NCI-H226 (cell line): Measurements from ENCODE around the gene ZNF280C.
"Not testable (repeated sequence)": the region's sequence is repeated elsewhere in the genome, so short reads cannot be mapped to it uniquely, and the experiment has no call there.

ENCODE experiments used
- DNase-seq: peaks from one replicate; pipeline ENCODE4 v3.0.0-alpha.2; 2015

ZNF280C gene

GRCh38 chrX:130261296-130261893, 7.3 kb downstream of the ZNF280C start:
- no peak for DNase-seq

GRCh38 chrX:130260316-130260715, 8.4 kb downstream of the ZNF280C start:
- no peak for DNase-seq

- DNase-seq = no peak
Measured at GRCh38 chrX:130253916-130254315, 14.8 kb downstream of the ZNF280C start.

- no peak for DNase-seq
Measured at GRCh38 chrX:130251671-130252070, 17.0 kb downstream of the ZNF280C start.

- no peak for DNase-seq
Measured at GRCh38 chrX:130247996-130248395, 20.7 kb downstream of the ZNF280C start.

- DNase-seq = no peak
Measured at GRCh38 chrX:130246084-130246483, 22.6 kb downstream of the ZNF280C start.

GRCh38 chrX:130245441-130245840, 23.3 kb downstream of the ZNF280C start:
- DNase-seq = peak; percentile 17

GRCh38 chrX:130231184-130231583, 37.5 kb downstream of the ZNF280C start:
- not testable (repeated sequence) for DNase-seq

- DNase-seq = no peak
Measured at GRCh38 chrX:130228871-130229270, 39.8 kb downstream of the ZNF280C start.

- no peak for DNase-seq
Measured at GRCh38 chrX:130224810-130225209, 43.9 kb downstream of the ZNF280C start.

GRCh38 chrX:130216320-130216719, 52.4 kb downstream of the ZNF280C start:
- DNase-seq = no peak

GRCh38 chrX:130213376-130213775, 55.3 kb downstream of the ZNF280C start:
- DNase-seq = no peak

GRCh38 chrX:130212371-130212770, 56.3 kb downstream of the ZNF280C start:
- DNase-seq = no peak

- DNase-seq = no peak
Measured at GRCh38 chrX:130211415-130212186, 57.1 kb downstream of the ZNF280C start.

GRCh38 chrX:130204647-130205046, 64.1 kb downstream of the ZNF280C start:
- DNase-seq = no peak

GRCh38 chrX:130197464-130197863, 71.2 kb downstream of the ZNF280C start:
- no peak for DNase-seq

- no peak for DNase-seq
Measured at GRCh38 chrX:130196466-130196865, 72.2 kb downstream of the ZNF280C start.

- no peak for DNase-seq
Measured at GRCh38 chrX:130190801-130191200, 77.9 kb downstream of the ZNF280C start.

GRCh38 chrX:130186651-130187050, 82.0 kb downstream of the ZNF280C start:
- no peak for DNase-seq

- peak; percentile 60 for DNase-seq
Measured at GRCh38 chrX:130184857-130185256, 83.8 kb downstream of the ZNF280C start.

- DNase-seq = no peak
Measured at GRCh38 chrX:130184168-130184567, 84.5 kb downstream of the ZNF280C start.

- DNase-seq = no peak
Measured at GRCh38 chrX:130179579-130180215, 89.0 kb downstream of the ZNF280C start.

GRCh38 chrX:130179170-130179569, 89.5 kb downstream of the ZNF280C start:
- no peak for DNase-seq

GRCh38 chrX:130176942-130177341, 91.8 kb downstream of the ZNF280C start:
- DNase-seq = no peak
